Measurements from ENCODE around the gene CHD6.

Gene CHD6

GRCh38 chr20:41617902-41618806 is at the start of gene CHD6:
CHD6 (minus strand) TSS chr20:41618377; CDS start chr20:41551337, 67,040 bp downstream.
- H3K9me3 Mint-ChIP-seq, result no peaks in the 10 kb centered on the region
- peaks cover 33% of the 10 kb centered on the region for H3K4me1 Mint-ChIP-seq (ENCODE audit: low read depth)
- peak; percentile 98 for DNase-seq (ENCODE audit: low spot score)
- H3K27me3 Mint-ChIP-seq (ENCODE audit: low read depth), result peaks cover 15% of the 10 kb centered on the region
- peaks cover 2% of the 10 kb centered on the region for H3K36me3 Mint-ChIP-seq (ENCODE audit: low read depth)
- H3K4me3 Mint-ChIP-seq, result peak within 1 kb of the TSS; percentile 93
- H3K27ac Mint-ChIP-seq, result peak within 1 kb of the TSS; percentile 90

GRCh38 chr20:41664584-41664983 is 46.4 kb upstream of the CHD6 start:
- peaks cover 28% of the 10 kb centered on the region for H3K27me3 Mint-ChIP-seq (ENCODE audit: low read depth)
- no peak overlapping the region for H3K4me3 Mint-ChIP-seq
- peaks cover 5% of the 10 kb centered on the region for H3K4me1 Mint-ChIP-seq (ENCODE audit: low read depth)
- no peak overlapping the region for H3K27ac Mint-ChIP-seq
- no peaks in the 10 kb centered on the region for H3K36me3 Mint-ChIP-seq (ENCODE audit: low read depth)
- H3K9me3 Mint-ChIP-seq, result no peaks in the 10 kb centered on the region
- DNase-seq (ENCODE audit: low spot score), result no peak

GRCh38 chr20:41657655-41658054 is 39.5 kb upstream of the CHD6 start:
- DNase-seq (ENCODE audit: low spot score), result no peak
- no peaks in the 10 kb centered on the region for H3K36me3 Mint-ChIP-seq (ENCODE audit: low read depth)
- peaks cover 8% of the 10 kb centered on the region for H3K4me1 Mint-ChIP-seq (ENCODE audit: low read depth)
- H3K4me3 Mint-ChIP-seq, result no peak overlapping the region
- H3K27me3 Mint-ChIP-seq (ENCODE audit: low read depth), result peaks cover 11% of the 10 kb centered on the region
- H3K27ac Mint-ChIP-seq, result no peak overlapping the region
- H3K9me3 Mint-ChIP-seq, result no peaks in the 10 kb centered on the region

GRCh38 chr20:41655962-41656618 is 37.9 kb upstream of the CHD6 start:
- no peaks in the 10 kb centered on the region for H3K36me3 Mint-ChIP-seq (ENCODE audit: low read depth)
- peaks cover 3% of the 10 kb centered on the region for H3K4me1 Mint-ChIP-seq (ENCODE audit: low read depth)
- H3K9me3 Mint-ChIP-seq, result no peaks in the 10 kb centered on the region
- no peak overlapping the region for H3K4me3 Mint-ChIP-seq
- no peak overlapping the region for H3K27ac Mint-ChIP-seq
- H3K27me3 Mint-ChIP-seq (ENCODE audit: low read depth), result peaks cover 4% of the 10 kb centered on the region
- no peak for DNase-seq (ENCODE audit: low spot score)

- Mint-ChIP-seq H3K4me3 (no peak overlapping the region), H3K27ac (no peak overlapping the region), H3K27me3 (ENCODE audit: low read depth) (peaks cover 2% of the 10 kb centered on the region), H3K9me3 (no peaks in the 10 kb centered on the region), H3K36me3 (ENCODE audit: low read depth) (no peaks in the 10 kb centered on the region), H3K4me1 (ENCODE audit: low read depth) (peaks cover 3% of the 10 kb centered on the region)
- no peak for DNase-seq (ENCODE audit: low spot score)
Observed at GRCh38 chr20:41654884-41655283, 36.7 kb upstream of the CHD6 start.

GRCh38 chr20:41654292-41654691 is 36.1 kb upstream of the CHD6 start:
- Mint-ChIP-seq H3K4me1 (ENCODE audit: low read depth) (peaks cover 1% of the 10 kb centered on the region), H3K9me3 (no peaks in the 10 kb centered on the region), H3K36me3 (ENCODE audit: low read depth) (no peaks in the 10 kb centered on the region), H3K27ac (no peak overlapping the region), H3K27me3 (ENCODE audit: low read depth) (peaks cover 2% of the 10 kb centered on the region), H3K4me3 (no peak overlapping the region)
- DNase-seq (ENCODE audit: low spot score), result no peak

- no peaks in the 10 kb centered on the region for H3K27me3 Mint-ChIP-seq (ENCODE audit: low read depth)
Observed at GRCh38 chr20:41650231-41650948, 32.2 kb upstream of the CHD6 start.

GRCh38 chr20:41649489-41649888 is 31.3 kb upstream of the CHD6 start:
- H3K4me1 Mint-ChIP-seq (ENCODE audit: low read depth), result no peaks in the 10 kb centered on the region
- DNase-seq (ENCODE audit: low spot score), result no peak
- no peak overlapping the region for H3K4me3 Mint-ChIP-seq
- no peak overlapping the region for H3K27ac Mint-ChIP-seq
- no peaks in the 10 kb centered on the region for H3K9me3 Mint-ChIP-seq
- no peaks in the 10 kb centered on the region for H3K27me3 Mint-ChIP-seq (ENCODE audit: low read depth)
- no peaks in the 10 kb centered on the region for H3K36me3 Mint-ChIP-seq (ENCODE audit: low read depth)

More at GRCh38 chr20:41650231-41650948, 32.2 kb upstream of the CHD6 start:
- Mint-ChIP-seq H3K4me3 (no peak overlapping the region), H3K36me3 (ENCODE audit: low read depth) (no peaks in the 10 kb centered on the region), H3K27ac (no peak overlapping the region), H3K9me3 (no peaks in the 10 kb centered on the region), H3K4me1 (ENCODE audit: low read depth) (no peaks in the 10 kb centered on the region)
- DNase-seq (ENCODE audit: low spot score), result no peak

GRCh38 chr20:41645372-41645771 is 27.2 kb upstream of the CHD6 start:
- Mint-ChIP-seq H3K4me1 (ENCODE audit: low read depth) (no peaks in the 10 kb centered on the region), H3K27me3 (ENCODE audit: low read depth) (peaks cover 3% of the 10 kb centered on the region), H3K9me3 (no peaks in the 10 kb centered on the region), H3K4me3 (no peak overlapping the region), H3K27ac (no peak overlapping the region), H3K36me3 (ENCODE audit: low read depth) (no peaks in the 10 kb centered on the region)
- DNase-seq (ENCODE audit: low spot score), result no peak

GRCh38 chr20:41643504-41643938 is 25.3 kb upstream of the CHD6 start:
- no peaks in the 10 kb centered on the region for H3K36me3 Mint-ChIP-seq (ENCODE audit: low read depth)
- no peak for DNase-seq (ENCODE audit: low spot score)
- peaks cover 8% of the 10 kb centered on the region for H3K27me3 Mint-ChIP-seq (ENCODE audit: low read depth)
- no peak overlapping the region for H3K27ac Mint-ChIP-seq
- no peaks in the 10 kb centered on the region for H3K4me1 Mint-ChIP-seq (ENCODE audit: low read depth)
- no peak overlapping the region for H3K4me3 Mint-ChIP-seq
- no peaks in the 10 kb centered on the region for H3K9me3 Mint-ChIP-seq

- no peak overlapping the region for H3K27ac Mint-ChIP-seq
- peaks cover 8% of the 10 kb centered on the region for H3K27me3 Mint-ChIP-seq (ENCODE audit: low read depth)
- no peak overlapping the region for H3K4me3 Mint-ChIP-seq
- H3K4me1 Mint-ChIP-seq (ENCODE audit: low read depth), result no peaks in the 10 kb centered on the region
- H3K36me3 Mint-ChIP-seq (ENCODE audit: low read depth), result no peaks in the 10 kb centered on the region
- no peak for DNase-seq (ENCODE audit: low spot score)
- H3K9me3 Mint-ChIP-seq, result no peaks in the 10 kb centered on the region
Observed at GRCh38 chr20:41639630-41640029, 21.5 kb upstream of the CHD6 start.

GRCh38 chr20:41638456-41638855 is 20.3 kb upstream of the CHD6 start:
- Mint-ChIP-seq H3K9me3 (no peaks in the 10 kb centered on the region), H3K4me1 (ENCODE audit: low read depth) (no peaks in the 10 kb centered on the region), H3K27me3 (ENCODE audit: low read depth) (peaks cover 8% of the 10 kb centered on the region), H3K36me3 (ENCODE audit: low read depth) (no peaks in the 10 kb centered on the region), H3K27ac (no peak overlapping the region), H3K4me3 (no peak overlapping the region)
- no peak for DNase-seq (ENCODE audit: low spot score)

GRCh38 chr20:41635158-41635557 is 17.0 kb upstream of the CHD6 start:
- DNase-seq (ENCODE audit: low spot score), result no peak
- no peak overlapping the region for H3K27ac Mint-ChIP-seq
- peaks cover 6% of the 10 kb centered on the region for H3K27me3 Mint-ChIP-seq (ENCODE audit: low read depth)
- H3K4me3 Mint-ChIP-seq, result no peak overlapping the region
- no peaks in the 10 kb centered on the region for H3K9me3 Mint-ChIP-seq
- peaks cover 2% of the 10 kb centered on the region for H3K4me1 Mint-ChIP-seq (ENCODE audit: low read depth)
- H3K36me3 Mint-ChIP-seq (ENCODE audit: low read depth), result no peaks in the 10 kb centered on the region

GRCh38 chr20:41632896-41633295 is 14.7 kb upstream of the CHD6 start:
- no peaks in the 10 kb centered on the region for H3K36me3 Mint-ChIP-seq (ENCODE audit: low read depth)
- no peak for DNase-seq (ENCODE audit: low spot score)
- no peaks in the 10 kb centered on the region for H3K27me3 Mint-ChIP-seq (ENCODE audit: low read depth)
- peaks cover 2% of the 10 kb centered on the region for H3K4me1 Mint-ChIP-seq (ENCODE audit: low read depth)
- no peaks in the 10 kb centered on the region for H3K9me3 Mint-ChIP-seq
- no peak overlapping the region for H3K27ac Mint-ChIP-seq
- no peak overlapping the region for H3K4me3 Mint-ChIP-seq

All from T-helper 2 cell treated with Interferon-gamma antibody and Interleukin-4, amounts not matched to agents 5 μg/mL and 100 μg/mL, for 36 hours (primary cell).